CD4-positive, alpha-beta memory T cell (primary cell): ENCODE results near the gene UBE2S. TPM values are rescaled to one million over a fixed set of nuclear protein-coding genes. Genes with fewer than 3 reads are reported as not detected.
"Not testable (repeated sequence)": the region's sequence is repeated elsewhere in the genome, so short reads cannot be mapped to it uniquely, and the experiment has no call there.

Source experiments
- CTCF ChIA-PET: fragments of 350-600 bp; sonication (Branson Sonifier 250); formaldehyde crosslinking; loops from one replicate; lab custom pipeline; 2021; ENCODE audit warnings: inconsistent platforms; ENCODE audit not compliant: partially characterized antibody; lab: Charles Lee
- POLR2A ChIA-PET: fragments of 350-600 bp; sonication (Branson Sonifier 250); formaldehyde crosslinking; loops from one replicate; lab custom pipeline; 2021; ENCODE audit not compliant: partially characterized antibody; lab: Charles Lee
- DNase-seq, 5 donors: peaks; one replicate each; pipeline versions ENCODE4 v3.0.0 to v3.0.0-alpha.2; 2020 to 2022; ENCODE audit warnings: mixed read lengths in 1 of 5
- H3K27ac ChIP-seq: one replicate; pipeline ENCODE4 v1.7.0; 2013; ENCODE audit warnings: low read depth, low read length
- H3K27me3 ChIP-seq: 2 replicates; pipeline ENCODE4 v1.7.0; 2013; ENCODE audit warnings: mild to moderate bottlenecking, low read length, moderate library complexity; ENCODE audit not compliant: insufficient read depth
- H3K36me3 ChIP-seq: 2 replicates; pipeline ENCODE4 v1.7.0; 2013; ENCODE audit warnings: mild to moderate bottlenecking, low read length, moderate library complexity; ENCODE audit not compliant: insufficient read depth
- H3K4me1 ChIP-seq: 2 replicates; pipeline ENCODE4 v1.7.0; 2013; ENCODE audit warnings: mild to moderate bottlenecking, low read length, moderate library complexity; ENCODE audit not compliant: insufficient read depth
- H3K4me3 ChIP-seq, 2 donors: one replicate each; pipeline ENCODE4 v1.7.0; 2013; ENCODE audit warnings: low read length in 2 of 2, mild to moderate bottlenecking in 1 of 2
- H3K9me3 ChIP-seq, 2 donors: one replicate each; pipeline ENCODE4 v1.7.0; 2013; ENCODE audit warnings: low read length in 2 of 2, control low read depth in 1 of 2; ENCODE audit not compliant: control insufficient read depth in 1 of 2
- H3K27ac Mint-ChIP-seq, 7 donors: one replicate each; pipeline ENCODE4 v1.8.0; 2020 to 2021; ENCODE audit warnings: mixed read lengths in 7 of 7, mild to moderate bottlenecking in 6 of 7, inconsistent platforms in 3 of 7, moderate library complexity in 3 of 7
- H3K27me3 Mint-ChIP-seq, 2 donors: one replicate each; pipeline ENCODE4 v1.8.0; 2020 to 2021; ENCODE audit warnings: mixed read lengths in 2 of 2
- H3K36me3 Mint-ChIP-seq, 2 donors: one replicate each; pipeline ENCODE4 v1.8.0; 2020 to 2021; ENCODE audit warnings: mixed read lengths in 2 of 2, inconsistent platforms in 1 of 2, mild to moderate bottlenecking in 1 of 2
- H3K4me1 Mint-ChIP-seq, 4 donors: one replicate each; pipeline ENCODE4 v1.8.0; 2020 to 2021; ENCODE audit warnings: mixed read lengths in 4 of 4, mild to moderate bottlenecking in 1 of 4
- H3K4me3 Mint-ChIP-seq, 8 donors: one replicate each; pipeline ENCODE4 v1.8.0; 2020 to 2021; ENCODE audit warnings: mixed read lengths in 8 of 8, mild to moderate bottlenecking in 7 of 8, moderate library complexity in 6 of 8, inconsistent platforms in 3 of 8
- H3K9me3 Mint-ChIP-seq, 8 donors: one replicate each; pipeline ENCODE4 v1.8.0; 2020 to 2021; ENCODE audit warnings: mixed read lengths in 8 of 8, mild to moderate bottlenecking in 5 of 8, inconsistent platforms in 3 of 8, moderate library complexity in 1 of 8
- intact Hi-C: fragments of 100-400 bp; cut with micrococcal nuclease; formaldehyde crosslinking; loops from one replicate; pipeline ENCODE4 v1.15.1; 2023
- polyA plus RNA-seq, 2 donors: library from polyadenylated mRNA; unstranded; fragments of 300-500 nt; fragmentation: Illumina TruSeq; gene quantifications; one replicate each; pipeline ENCODE4 v1.2.3, GENCODE V29; 2021
- total RNA-seq, 2 experiments: library from RNA; stranded (reverse); gene quantifications; one replicate each; pipeline ENCODE4 v1.2.3, GENCODE V29; 2021

UBE2S gene
- total and polyA plus RNA-seq, 4 experiments from 2014 or later = 18.0 to 25.4 (median 22.9) TPM

DNA sequence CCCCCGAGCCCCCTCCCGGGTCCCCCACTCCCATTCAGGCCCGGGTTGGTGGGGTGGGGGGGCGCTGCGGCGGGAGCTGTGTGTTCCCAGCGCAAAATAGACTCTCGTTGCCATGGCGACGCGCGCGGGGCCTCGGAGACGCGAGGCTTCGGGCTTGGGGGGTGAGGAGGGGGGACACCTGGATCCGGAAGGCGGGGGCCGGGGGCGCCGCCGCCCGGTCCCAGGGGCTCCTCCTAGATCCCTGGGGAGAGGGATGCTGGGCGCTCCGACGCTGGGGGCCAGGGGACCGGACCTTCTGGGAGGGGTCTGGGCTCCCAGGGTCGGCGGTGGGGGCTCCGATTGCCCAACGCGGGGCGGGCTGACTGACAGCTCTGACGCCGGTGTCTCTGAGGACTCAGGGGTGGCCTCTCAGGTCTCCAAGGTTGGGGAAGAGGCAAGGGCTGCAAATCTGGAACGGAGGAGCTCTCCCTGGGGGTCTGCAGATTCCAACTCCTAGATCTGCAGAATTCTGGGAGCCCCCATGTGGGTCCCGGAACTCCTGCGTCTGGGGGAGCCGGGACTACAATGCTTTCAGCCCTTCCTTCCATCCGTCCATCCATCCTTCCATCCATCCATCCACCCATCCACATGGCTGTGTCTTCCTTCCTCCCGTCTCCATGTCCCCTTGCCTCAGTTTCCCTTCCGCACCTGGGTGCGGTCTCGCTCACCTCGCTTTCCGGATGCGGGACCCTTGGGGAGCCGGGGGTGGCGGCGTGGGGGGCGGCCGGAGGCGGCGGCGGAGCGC lies 44.6 kb upstream of the UBE2S start:
- peaks cover 10% of the 10 kb centered on the region for H3K4me1 ChIP-seq
- POLR2A ChIA-PET = interaction anchor here (0.5 to 0.9 kb wide), 2 partner anchors 8 to 47 kb away, joined by 3 read pairs; no protein-coding TSS in a partner anchor
- no peaks in the 10 kb centered on the region for H3K9me3 Mint-ChIP-seq
- intact Hi-C loops = no loop called here
- peaks cover 5 to 20% (median 15%) of the 10 kb centered on the region in 4 donors for H3K4me1 Mint-ChIP-seq
- peaks cover 12 to 18% of the 10 kb centered on the region in 2 donors for H3K27me3 Mint-ChIP-seq
- H3K4me3 Mint-ChIP-seq = peak overlapping the region in 5 of 8 donors; percentile 41 to 74 (median 65)
- no peaks in the 10 kb centered on the region for H3K9me3 ChIP-seq
- H3K27ac Mint-ChIP-seq = peak overlapping the region in 1 of 7 donors; percentile 87
- CTCF ChIA-PET = interaction anchor here (2.2 to 3.0 kb wide), 2 partner anchors 16 to 311 kb away, joined by 10 read pairs; no protein-coding TSS in a partner anchor
- H3K4me3 ChIP-seq = no peak overlapping the region
- no peaks in the 10 kb centered on the region for H3K27me3 ChIP-seq
- peak in 3 of 5 donors; percentile 29 to 61 (median 41) for DNase-seq
- no peaks in the 10 kb centered on the region for H3K36me3 ChIP-seq
- H3K27ac ChIP-seq = no peak overlapping the region
- H3K36me3 Mint-ChIP-seq = peaks cover 3 to 8% of the 10 kb centered on the region in 2 donors

DNA sequence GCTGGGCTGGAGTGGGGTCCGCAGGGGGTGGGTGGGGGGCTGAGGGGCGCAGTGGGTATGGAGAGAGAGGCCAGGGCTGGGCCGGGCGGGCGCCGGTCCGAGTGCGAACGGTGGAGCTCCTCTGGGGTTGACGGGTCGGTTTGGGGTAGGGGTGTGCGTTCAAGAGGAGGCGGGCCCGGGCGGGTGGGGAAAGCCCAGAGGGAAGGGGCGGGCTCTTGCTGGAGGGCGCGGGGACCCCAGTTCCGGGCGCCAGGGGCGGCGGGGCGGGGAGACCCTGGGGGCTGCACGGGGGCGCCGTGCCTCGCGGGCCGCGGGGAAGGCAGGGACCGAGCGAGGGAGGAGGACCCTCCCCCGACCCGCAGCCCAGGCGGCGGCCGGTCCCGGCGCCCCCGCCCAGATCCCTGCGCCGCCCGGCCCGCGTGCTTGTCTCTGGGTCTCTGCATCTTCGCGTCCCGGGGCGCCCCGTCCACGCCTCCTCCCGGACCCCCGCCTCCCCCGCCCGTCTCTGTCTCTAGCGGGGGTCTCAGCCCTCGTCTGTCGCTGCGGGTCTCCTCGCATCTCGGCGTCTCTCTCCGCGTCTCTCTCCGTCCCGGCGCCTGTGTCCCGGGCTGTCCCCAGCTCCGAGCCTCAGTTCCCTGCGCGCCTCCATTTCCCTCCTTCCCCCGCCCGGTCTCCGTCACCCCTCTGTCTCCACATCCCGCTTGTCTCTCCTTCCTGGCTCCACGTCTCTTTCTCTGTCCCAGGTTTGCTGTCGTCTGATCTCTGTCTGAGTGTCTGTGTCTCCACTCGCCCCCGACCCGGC lies 43.8 kb upstream of the UBE2S start:
- peak overlapping the region in 3 of 7 donors; percentile 48 to 87 (median 55) for H3K27ac Mint-ChIP-seq
- no peak overlapping the region for H3K4me3 ChIP-seq

DNA sequence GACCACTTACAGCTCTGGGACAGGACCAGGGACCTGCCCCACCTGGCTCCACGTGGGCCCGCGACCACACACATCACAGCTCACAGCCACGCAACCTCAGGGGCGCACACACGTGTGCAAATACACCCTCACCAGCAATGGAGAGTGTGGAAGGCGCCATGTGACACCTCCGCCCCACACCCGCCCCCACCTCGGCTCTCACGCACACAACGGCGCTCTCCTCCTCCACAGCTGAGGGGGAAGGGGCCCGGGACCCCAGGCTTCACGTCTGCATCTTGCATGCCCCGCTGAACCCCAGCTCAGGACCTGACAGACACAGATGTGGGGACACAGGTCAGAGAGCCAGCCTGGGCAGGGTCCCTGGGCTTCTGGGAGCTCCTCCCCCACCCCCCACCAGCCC lies 41.9 kb upstream of the UBE2S start:
- H3K27ac Mint-ChIP-seq = no peak overlapping the region
- no peaks in the 10 kb centered on the region for H3K36me3 Mint-ChIP-seq
- POLR2A ChIA-PET = no interaction called here
- Histone ChIP-seq H3K36me3 (no peaks in the 10 kb centered on the region), H3K4me1 (peaks cover 10% of the 10 kb centered on the region), H3K27me3 (peaks cover 4% of the 10 kb centered on the region), H3K27ac (no peak overlapping the region), H3K4me3 (no peak overlapping the region), H3K9me3 (no peaks in the 10 kb centered on the region)
- intact Hi-C loops = no loop called here
- no peaks in the 10 kb centered on the region for H3K9me3 Mint-ChIP-seq
- no peak for DNase-seq
- H3K4me1 Mint-ChIP-seq = peaks cover 5 to 18% (median 14%) of the 10 kb centered on the region in 4 donors
- CTCF ChIA-PET = interaction anchor here (0.6 to 0.8 kb wide), 2 partner anchors 18 to 308 kb away, joined by 3 read pairs; no protein-coding TSS in a partner anchor
- no peak overlapping the region for H3K4me3 Mint-ChIP-seq
- H3K27me3 Mint-ChIP-seq = peaks cover 21 to 26% of the 10 kb centered on the region in 2 donors

More for the DNA sequence above, 43.8 kb upstream of the UBE2S start:
- intact Hi-C loops = no loop called here
- no peaks in the 10 kb centered on the region for H3K36me3 ChIP-seq
- POLR2A ChIA-PET = no interaction called here
- H3K4me1 ChIP-seq = peaks cover 10% of the 10 kb centered on the region
- Mint-ChIP-seq H3K27me3 (peaks cover 12 to 18% of the 10 kb centered on the region in 2 donors), H3K4me1 (peaks cover 5 to 20% (median 15%) of the 10 kb centered on the region in 4 donors), H3K9me3 (no peaks in the 10 kb centered on the region), H3K36me3 (peaks cover 3% of the 10 kb centered on the region in 2 donors), H3K4me3 (peak overlapping the region; percentile 7 to 74 (median 70))
- CTCF ChIA-PET = interaction anchor here (3.0 kb wide), 1 partner anchor 310 kb away, joined by 10 read pairs; no protein-coding TSS in a partner anchor
- DNase-seq = peak in 1 of 5 donors; percentile 29
- no peak overlapping the region for H3K27ac ChIP-seq
- H3K27me3 ChIP-seq = no peaks in the 10 kb centered on the region
- no peaks in the 10 kb centered on the region for H3K9me3 ChIP-seq

DNA sequence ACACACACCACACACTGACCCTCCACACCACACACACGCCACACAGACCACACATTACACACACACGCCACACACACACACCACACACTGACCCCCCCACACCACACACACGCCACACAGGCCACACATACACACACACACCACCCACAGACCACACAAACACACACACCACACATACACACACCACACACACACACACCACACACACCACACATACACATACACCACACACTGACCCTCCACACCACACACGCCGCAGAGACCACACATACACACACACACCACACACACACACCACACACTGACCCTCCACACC lies 40.5 kb upstream of the UBE2S start:
- peaks cover 10% of the 10 kb centered on the region for H3K4me1 ChIP-seq
- H3K27me3 ChIP-seq = peaks cover 17% of the 10 kb centered on the region
- H3K4me3 Mint-ChIP-seq, H3K27ac Mint-ChIP-seq, H3K27ac ChIP-seq, H3K4me3 ChIP-seq, H3K36me3 ChIP-seq, H3K9me3 ChIP-seq, intact Hi-C loops, H3K36me3 Mint-ChIP-seq, DNase-seq, POLR2A ChIA-PET, CTCF ChIA-PET, H3K9me3 Mint-ChIP-seq: not testable (repeated sequence)
- H3K27me3 Mint-ChIP-seq = peaks cover 27 to 28% of the 10 kb centered on the region in 2 donors
- H3K4me1 Mint-ChIP-seq = peaks cover 6 to 21% (median 10%) of the 10 kb centered on the region in 4 donors

DNA sequence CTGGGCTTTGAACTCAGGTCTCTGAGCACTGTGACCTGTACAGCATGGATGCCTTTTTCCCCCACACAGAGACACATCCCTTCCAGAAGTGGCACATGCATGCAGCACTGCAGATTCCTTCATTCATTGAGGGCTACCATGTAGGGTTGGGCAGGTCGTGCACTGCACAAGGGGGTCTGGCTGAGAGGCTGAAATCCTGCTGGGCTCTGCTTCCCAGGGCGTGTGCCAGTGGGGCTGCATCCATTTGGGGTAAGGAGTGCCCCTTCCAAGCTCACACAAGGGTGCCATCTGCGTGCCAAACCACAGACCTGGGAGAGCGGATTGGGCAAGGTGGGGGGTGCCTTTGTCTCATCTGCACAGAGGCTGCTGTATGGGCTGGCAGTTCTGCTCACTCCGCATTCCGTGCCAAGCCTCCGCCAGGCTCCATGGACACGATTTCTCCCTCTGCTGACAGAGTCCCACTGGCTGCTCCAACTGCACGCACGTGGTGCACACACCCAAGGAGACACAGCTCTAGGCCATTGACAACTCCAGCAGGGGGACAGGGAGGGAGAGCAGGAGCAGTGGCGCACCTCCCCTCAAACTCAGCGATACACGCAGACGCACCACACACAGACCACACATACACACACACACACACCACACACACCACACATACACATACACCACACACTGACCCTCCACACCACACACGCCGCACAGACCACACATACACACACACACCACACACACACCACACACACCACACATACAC lies 40.0 kb upstream of the UBE2S start:
- Mint-ChIP-seq H3K27me3 (peaks cover 29 to 30% of the 10 kb centered on the region in 2 donors), H3K27ac (no peak overlapping the region), H3K4me3 (no peak overlapping the region), H3K4me1 (peaks cover 8 to 20% (median 12%) of the 10 kb centered on the region in 4 donors), H3K9me3 (no peaks in the 10 kb centered on the region), H3K36me3 (no peaks in the 10 kb centered on the region)
- Histone ChIP-seq H3K36me3 (no peaks in the 10 kb centered on the region), H3K27ac (no peak overlapping the region), H3K9me3 (no peaks in the 10 kb centered on the region), H3K27me3 (peaks cover 19% of the 10 kb centered on the region), H3K4me3 (no peak overlapping the region), H3K4me1 (peaks cover 10% of the 10 kb centered on the region)
- POLR2A ChIA-PET = no interaction called here
- peak in 1 of 5 donors; percentile 38 for DNase-seq
- CTCF ChIA-PET = no interaction called here
- intact Hi-C loops = no loop called here

DNA sequence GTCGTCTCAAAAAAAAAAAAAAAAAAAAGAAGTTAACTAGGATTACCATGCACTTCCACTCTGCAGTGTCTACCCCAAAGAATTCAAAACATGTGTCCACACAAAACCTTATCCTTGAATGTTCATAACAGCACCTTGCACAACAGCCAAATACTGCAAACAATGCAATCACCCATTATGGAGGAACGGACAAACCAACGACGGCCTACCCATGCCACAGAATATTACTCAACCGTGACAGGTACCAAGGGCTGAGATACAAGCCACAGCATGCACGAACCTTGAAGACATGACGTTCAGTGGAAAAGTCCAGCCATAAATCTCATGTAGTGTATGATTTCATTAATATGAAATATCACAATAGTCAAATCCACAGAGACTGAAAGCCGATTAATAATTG lies 38.5 kb upstream of the UBE2S start:
- H3K27me3 Mint-ChIP-seq = peaks cover 35 to 36% of the 10 kb centered on the region in 2 donors
- H3K4me1 Mint-ChIP-seq = peaks cover 12 to 21% (median 18%) of the 10 kb centered on the region in 4 donors
- Histone ChIP-seq H3K27ac (no peak overlapping the region), H3K4me3 (no peak overlapping the region), H3K9me3 (no peaks in the 10 kb centered on the region), H3K27me3 (peaks cover 28% of the 10 kb centered on the region), H3K36me3 (no peaks in the 10 kb centered on the region), H3K4me1 (peaks cover 11% of the 10 kb centered on the region)
- CTCF ChIA-PET = no interaction called here
- intact Hi-C loops = no loop called here
- POLR2A ChIA-PET = no interaction called here
- H3K36me3 Mint-ChIP-seq = no peaks in the 10 kb centered on the region
- H3K9me3 Mint-ChIP-seq = peaks cover 0 to 2% (median 0%) of the 10 kb centered on the region in 8 donors
- no peak overlapping the region for H3K27ac Mint-ChIP-seq
- no peak overlapping the region for H3K4me3 Mint-ChIP-seq
- DNase-seq = no peak
